22Rv1 (cell line): ENCODE measurements around the gene TERT.

ENCODE experiments used
- H3K27ac ChIP-seq: fragments of 450-650 bp; 2 replicates; pipeline ENCODE4 v1.5.1; 2017
- ZFX ChIP-seq: fragments of 450-650 bp; IDR thresholded peaks from 2 replicates; pipeline ENCODE4 v1.6.1; 2017; ENCODE audit warnings: antibody characterized with exemption, borderline replicate concordance
- TF ChIP-seq, protein P1 (sequence below): fragments of 450-650 bp; IDR thresholded peaks from 2 replicates; pipeline ENCODE4 v1.5.1; 2017; ENCODE audit warnings: mild to moderate bottlenecking

The TERT gene

DNA sequence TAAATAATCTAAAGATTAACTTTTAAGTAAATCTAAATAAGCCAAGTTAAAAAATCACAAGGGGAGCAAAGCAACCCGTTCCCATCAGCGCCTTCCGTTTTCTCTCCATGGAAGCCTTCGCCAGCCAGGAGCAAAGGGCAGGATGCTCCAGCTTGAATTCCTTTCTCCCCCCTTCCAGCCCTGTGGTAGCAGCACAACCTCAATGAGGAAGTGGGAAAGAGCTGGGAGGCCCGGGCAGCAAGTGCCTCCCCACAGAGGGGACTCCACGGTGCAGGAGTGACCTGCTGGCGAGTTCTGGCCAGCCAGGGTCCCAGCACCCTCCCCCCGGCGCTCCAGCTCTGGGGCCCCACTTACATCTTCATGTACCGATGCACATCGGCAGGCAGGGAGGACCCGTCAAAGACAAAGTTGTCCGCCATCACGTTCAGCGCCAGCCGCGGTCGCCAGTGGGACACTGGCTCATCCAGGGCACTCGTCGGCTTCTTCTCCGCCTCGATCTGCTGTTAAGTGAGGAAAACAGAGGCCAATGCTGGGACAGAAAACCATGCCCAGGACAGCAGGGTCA lies 43.7 kb upstream of the TERT start:
- no peak overlapping the region for H3K27ac ChIP-seq
- TF ChIP-seq ZFX, result no peak
- TF ChIP-seq, protein P1, sequence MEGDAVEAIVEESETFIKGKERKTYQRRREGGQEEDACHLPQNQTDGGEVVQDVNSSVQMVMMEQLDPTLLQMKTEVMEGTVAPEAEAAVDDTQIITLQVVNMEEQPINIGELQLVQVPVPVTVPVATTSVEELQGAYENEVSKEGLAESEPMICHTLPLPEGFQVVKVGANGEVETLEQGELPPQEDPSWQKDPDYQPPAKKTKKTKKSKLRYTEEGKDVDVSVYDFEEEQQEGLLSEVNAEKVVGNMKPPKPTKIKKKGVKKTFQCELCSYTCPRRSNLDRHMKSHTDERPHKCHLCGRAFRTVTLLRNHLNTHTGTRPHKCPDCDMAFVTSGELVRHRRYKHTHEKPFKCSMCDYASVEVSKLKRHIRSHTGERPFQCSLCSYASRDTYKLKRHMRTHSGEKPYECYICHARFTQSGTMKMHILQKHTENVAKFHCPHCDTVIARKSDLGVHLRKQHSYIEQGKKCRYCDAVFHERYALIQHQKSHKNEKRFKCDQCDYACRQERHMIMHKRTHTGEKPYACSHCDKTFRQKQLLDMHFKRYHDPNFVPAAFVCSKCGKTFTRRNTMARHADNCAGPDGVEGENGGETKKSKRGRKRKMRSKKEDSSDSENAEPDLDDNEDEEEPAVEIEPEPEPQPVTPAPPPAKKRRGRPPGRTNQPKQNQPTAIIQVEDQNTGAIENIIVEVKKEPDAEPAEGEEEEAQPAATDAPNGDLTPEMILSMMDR, result no peak

DNA sequence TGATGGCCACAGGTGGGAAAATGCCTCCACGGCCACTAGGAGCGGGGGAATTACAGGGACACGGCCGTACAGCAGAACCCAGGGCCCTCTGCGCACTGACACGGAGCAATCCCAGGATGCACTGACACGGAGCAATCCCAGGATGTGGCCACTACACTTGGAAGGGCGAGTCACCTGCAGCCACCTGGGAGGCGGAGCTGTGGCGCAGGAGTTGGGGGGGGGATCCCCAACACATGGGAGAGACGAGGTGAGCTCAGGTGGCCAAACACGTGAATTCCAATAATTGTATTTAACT lies 43.3 kb upstream of the TERT start:
- H3K27ac ChIP-seq, result no peak overlapping the region
- TF ChIP-seq, protein P1, result no peak
- no peak for TF ChIP-seq ZFX

DNA sequence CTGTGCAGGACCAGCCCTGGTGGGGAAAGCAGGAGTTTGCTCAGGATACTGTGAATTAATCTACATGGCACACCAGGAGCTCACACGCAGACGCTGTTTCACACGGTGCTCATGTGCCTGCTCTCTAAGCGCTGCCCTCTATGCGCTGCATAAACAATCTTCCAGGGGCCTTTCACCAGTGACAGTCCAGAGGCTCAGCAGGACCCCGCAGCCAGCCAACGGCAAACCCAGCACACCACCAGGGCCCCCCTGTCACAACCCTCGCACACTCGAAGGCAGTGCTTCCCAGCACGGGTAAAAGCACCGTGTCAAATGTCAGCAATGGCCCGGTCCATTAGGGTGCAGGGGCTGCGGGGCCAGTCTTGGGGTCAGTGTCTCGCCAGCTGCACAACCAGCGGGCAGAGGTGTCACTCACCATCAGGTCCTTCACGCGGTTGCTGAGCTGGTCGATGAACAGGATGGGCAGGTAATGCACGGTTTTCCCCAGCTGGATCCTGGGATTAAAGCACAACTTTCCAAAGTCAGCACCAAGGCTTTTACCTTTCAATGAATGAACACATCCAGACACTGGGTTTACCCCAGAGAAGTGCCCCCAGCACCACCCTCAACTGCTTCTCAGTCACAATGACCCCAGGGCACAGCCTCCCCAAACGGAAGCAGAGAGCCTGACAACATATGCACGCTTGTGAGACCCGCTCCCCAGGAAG lies 42.8 kb upstream of the TERT start:
- TF ChIP-seq, protein P1, result no peak
- no peak for TF ChIP-seq ZFX
- no peak overlapping the region for H3K27ac ChIP-seq

DNA sequence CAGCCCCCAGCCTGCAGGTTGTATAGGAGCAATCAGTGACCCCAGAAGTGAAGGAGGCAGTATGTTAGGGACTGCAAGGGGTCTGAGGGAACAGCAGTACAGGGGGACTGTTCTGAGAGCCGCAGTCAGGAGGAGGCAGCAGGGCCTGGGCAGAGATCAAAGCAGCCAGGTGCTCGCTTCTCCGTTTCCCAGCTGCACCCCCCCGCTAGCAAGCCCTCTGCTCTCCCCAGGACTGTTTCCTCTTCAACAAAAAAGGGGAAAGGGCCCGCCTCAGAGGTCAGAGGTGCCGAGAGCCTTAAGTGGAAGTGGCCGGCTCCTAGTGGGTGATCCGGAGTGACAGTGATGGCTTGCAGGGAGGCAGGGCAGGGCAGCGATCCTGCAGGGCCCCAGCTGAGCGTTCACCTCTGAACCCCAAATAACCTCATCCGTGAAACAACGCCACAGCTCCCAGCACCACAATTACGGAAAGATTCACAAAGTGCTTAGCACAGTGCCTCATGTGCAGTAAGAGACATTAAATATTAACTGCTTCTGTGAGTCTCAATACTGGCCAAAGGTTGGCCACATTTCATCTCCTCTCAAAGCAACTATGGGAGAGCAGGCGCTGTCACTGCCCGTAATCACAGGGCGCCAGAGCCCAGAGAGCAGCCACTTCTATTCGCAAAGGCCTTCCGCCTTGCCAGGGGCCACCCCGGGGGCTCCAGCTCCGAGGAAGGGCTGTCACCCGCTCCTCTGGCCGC lies 42.1 kb upstream of the TERT start:
- H3K27ac ChIP-seq, result no peak overlapping the region
- no peak for TF ChIP-seq ZFX
- TF ChIP-seq, protein P1, result no peak

DNA sequence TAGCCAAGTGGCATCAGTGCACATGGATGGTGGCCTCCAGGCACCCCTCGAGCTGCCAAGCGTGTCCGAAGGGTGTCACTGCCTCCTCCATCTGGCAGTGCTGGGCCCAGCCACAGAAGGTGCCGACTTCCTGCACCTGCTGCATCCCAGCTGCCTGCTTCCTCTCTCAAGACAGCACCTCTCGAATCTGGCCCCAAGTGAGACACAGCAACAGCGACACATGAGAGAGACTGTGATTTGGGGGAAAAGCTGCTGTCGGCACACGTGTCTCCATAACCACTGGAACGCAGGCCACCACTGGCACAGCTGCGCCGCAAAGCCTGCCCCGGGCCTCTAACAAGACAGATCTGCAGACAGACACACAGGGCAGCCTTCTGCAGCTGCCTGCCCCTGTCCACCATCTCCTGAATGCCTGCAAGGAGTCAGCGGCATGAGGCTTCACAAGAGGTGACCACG lies 41.3 kb upstream of the TERT start:
- TF ChIP-seq ZFX, result no peak
- no peak overlapping the region for H3K27ac ChIP-seq

DNA sequence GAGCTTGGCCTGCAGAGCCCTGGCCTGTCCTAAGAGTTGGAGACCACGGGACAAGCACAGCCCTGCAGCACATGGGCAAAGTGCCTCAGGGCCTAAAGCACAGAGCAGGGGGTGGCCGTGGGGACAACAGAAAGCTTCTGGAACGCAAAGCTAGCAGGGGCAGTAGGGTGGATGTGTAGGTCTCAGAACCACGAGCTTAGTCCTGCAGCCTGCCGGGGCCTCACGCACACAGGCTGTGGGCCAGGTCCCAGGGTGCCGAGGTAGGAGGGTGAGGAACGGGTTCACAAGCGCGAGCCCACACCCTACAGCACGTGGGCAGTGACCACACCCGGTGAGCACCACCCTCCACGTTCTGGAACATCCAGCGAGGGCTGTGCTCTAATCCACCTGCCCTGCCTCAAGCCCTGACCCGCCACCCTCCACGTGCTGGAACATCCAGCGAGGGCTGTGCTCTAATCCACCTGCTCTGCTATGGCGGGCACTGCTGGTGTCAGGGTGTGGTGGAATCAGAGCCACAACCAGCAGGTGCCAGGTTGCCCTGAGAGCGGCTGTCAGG lies 40.8 kb upstream of the TERT start:
- H3K27ac ChIP-seq, result no peak overlapping the region
- TF ChIP-seq, protein P1, result no peak
- TF ChIP-seq ZFX, result no peak

DNA sequence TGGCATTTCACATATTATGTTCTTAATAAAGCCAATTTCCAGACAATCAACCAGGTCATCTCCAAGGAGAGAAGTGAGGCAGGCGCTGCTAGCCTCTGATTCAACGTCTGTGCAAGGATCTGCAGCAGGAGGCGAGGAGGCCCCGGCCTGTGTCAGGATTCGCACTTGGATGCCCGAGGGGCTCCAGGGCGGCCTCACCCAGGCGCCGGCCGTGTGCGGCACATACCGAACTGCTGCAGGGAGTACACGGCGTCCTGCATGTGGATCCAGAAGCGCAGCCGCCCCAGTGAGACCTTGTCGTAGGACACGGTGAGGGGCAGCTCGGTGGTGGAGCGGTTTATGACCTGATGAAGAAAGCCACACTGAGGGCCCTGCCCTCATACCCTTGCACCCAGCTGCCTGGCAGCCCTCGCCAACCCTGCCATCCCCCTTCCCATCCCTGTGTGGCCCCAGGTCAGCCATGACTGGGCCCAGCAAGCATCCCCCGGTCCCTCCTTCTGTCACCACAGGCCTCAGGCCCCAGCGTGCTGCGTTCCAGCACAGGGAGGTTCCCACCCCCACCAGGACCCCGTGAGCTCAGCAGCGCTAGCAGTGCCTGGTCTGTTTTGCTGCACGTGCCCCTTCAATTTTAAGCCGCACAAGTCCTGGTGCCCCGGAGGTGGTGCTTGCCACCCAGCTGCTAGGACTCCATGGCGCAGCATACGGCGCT lies 40.1 kb upstream of the TERT start:
- H3K27ac ChIP-seq, result no peak overlapping the region

More for the DNA sequence above, 40.1 kb upstream of the TERT start:
- TF ChIP-seq, protein P1, result no peak
- TF ChIP-seq ZFX, result no peak
